ENCODE measurements around the gene NLRP1. TPM values are rescaled to one million over a fixed set of nuclear protein-coding genes. Genes with fewer than 3 reads are reported as not detected.

NLRP1 gene
- total and polyA plus RNA-seq, 2 experiments from 2014 or later: 102 to 103 TPM

DNA sequence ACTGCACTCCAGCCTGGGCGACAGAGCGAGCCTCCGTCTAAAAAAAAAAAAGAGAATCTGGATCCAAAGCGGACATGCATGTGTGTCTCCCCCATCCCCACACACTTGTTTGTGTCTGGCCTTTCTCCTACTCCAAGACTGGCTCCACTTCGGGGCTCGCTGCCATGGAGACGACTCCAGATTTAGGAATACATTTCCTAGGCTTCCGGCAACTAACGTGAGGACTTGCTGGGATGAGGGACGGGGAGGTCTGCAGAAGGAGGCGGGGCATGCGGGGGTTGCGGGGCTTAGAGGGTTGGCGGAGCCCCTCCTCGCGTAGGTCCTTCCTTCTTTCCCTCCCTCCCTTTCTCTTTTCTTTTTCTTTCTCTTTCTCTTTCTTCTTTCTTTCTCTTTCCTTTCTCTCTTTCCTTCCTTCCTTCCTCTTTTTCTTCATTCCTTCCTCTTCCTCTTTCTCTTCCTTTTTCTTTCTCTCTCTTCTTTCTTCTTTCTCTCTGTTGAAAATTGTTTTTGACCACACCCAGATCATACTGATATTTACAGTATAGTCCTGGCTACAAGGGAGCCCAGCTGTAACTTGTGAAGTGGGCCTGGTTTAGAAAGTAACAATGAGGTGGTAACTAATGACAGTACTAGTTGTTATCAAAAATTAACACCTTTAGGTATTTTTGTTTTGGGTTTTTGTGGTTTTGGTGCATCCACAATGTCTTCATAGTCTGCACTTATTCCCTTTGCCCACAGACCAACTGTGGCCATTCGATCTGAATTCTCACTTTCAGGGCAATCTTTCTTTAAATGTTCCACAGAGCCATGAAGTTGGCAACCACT, 72.7 kb downstream of the NLRP1 start:
- Histone ChIP-seq H3K4me1 (ENCODE audit: low read depth) (no peaks in the 10 kb centered on the region), H3K4me3 (no peak overlapping the region), H3K9me3 (ENCODE audit: low read depth) (no peaks in the 10 kb centered on the region), H3K36me3 (no peaks in the 10 kb centered on the region), H3K27me3 (no peaks in the 10 kb centered on the region), H3K27ac (no peak overlapping the region)
- peak in 1 of 2 donors; percentile 63 for DNase-seq (ENCODE audit: low read depth in 1 of 2, low spot score in 1 of 2)
- TF ChIP-seq, protein P1, sequence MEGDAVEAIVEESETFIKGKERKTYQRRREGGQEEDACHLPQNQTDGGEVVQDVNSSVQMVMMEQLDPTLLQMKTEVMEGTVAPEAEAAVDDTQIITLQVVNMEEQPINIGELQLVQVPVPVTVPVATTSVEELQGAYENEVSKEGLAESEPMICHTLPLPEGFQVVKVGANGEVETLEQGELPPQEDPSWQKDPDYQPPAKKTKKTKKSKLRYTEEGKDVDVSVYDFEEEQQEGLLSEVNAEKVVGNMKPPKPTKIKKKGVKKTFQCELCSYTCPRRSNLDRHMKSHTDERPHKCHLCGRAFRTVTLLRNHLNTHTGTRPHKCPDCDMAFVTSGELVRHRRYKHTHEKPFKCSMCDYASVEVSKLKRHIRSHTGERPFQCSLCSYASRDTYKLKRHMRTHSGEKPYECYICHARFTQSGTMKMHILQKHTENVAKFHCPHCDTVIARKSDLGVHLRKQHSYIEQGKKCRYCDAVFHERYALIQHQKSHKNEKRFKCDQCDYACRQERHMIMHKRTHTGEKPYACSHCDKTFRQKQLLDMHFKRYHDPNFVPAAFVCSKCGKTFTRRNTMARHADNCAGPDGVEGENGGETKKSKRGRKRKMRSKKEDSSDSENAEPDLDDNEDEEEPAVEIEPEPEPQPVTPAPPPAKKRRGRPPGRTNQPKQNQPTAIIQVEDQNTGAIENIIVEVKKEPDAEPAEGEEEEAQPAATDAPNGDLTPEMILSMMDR (IDR thresholded peaks at IDR 0.05; ENCODE audit: low read depth, low read length): no peak

DNA sequence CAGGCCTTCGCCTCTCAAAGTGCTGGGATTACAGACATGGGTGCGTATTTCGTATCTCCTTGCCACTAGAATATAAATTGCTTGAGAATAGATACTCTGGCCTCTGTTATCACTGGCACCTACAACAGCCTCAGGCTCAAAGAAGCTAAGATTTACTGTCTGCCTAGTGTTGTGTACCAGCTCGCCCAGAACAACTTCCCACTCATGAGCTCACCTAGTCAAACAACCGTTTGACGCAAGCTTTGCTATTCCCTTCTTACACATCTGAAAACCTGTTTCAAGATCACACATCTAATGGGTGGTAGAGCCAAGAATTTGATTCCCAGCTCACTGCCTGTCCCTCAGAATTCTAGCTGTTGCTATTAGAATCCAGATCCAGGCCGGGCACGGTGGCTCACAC, 73.5 kb downstream of the NLRP1 start:
- Histone ChIP-seq H3K27me3 (no peaks in the 10 kb centered on the region), H3K4me1 (ENCODE audit: low read depth) (no peaks in the 10 kb centered on the region), H3K27ac (no peak overlapping the region), H3K36me3 (no peaks in the 10 kb centered on the region), H3K4me3 (no peak overlapping the region), H3K9me3 (ENCODE audit: low read depth) (no peaks in the 10 kb centered on the region)
- TF ChIP-seq, protein P1 (IDR thresholded peaks at IDR 0.05; ENCODE audit: low read depth, low read length): no peak
- DNase-seq (ENCODE audit: low read depth in 1 of 2, low spot score in 1 of 2): no peak

DNA sequence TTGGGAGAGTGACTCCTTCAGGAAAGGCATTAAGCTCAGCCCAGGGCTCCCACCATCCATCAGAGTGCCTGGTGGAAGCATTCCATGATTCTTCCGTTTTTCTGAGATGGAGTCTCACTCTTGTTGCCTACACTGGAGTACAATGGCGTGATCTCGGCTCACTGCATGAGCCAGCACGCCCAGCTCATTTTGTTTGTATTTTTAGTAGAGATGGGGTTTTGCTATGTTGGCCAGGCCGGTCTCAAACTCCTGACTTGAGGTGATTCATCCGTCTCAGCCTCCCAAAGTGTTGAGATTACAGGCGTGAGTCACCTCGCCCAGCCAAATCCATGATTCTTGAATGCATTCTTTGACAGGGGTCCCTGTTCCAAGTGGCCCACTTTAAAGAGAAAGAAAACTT, 74.8 kb downstream of the NLRP1 start:
- no peaks in the 10 kb centered on the region for H3K4me1 ChIP-seq (ENCODE audit: low read depth)
- peak in 1 of 2 donors; percentile 40 for DNase-seq (ENCODE audit: low read depth in 1 of 2, low spot score in 1 of 2)
- no peaks in the 10 kb centered on the region for H3K9me3 ChIP-seq (ENCODE audit: low read depth)
- TF ChIP-seq, protein P1 (IDR thresholded peaks at IDR 0.05; ENCODE audit: low read depth, low read length): no peak
- no peaks in the 10 kb centered on the region for H3K36me3 ChIP-seq
- no peak overlapping the region for H3K4me3 ChIP-seq
- H3K27me3 ChIP-seq: no peaks in the 10 kb centered on the region
- no peak overlapping the region for H3K27ac ChIP-seq

DNA sequence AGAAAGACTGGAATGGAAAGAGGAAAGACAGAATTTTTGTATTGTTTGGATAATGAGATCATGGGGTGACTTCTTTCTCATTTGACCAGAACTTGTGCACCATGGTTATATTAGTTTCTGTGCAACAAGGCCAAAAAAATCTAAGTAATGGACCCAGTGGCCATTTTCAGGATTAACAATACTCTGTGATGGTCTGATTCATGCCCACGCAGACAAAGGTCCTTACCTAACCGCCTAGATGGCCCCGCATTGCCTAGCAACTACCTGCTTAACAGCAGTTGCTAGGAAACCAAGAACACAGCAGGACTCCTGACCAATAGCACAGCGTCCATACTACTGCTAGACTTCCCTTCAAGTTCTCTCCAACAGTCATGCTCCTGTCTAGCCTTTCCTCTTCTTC, 75.5 kb downstream of the NLRP1 start:
- TF ChIP-seq, protein P1 (IDR thresholded peaks at IDR 0.05; ENCODE audit: low read depth, low read length): no peak
- H3K4me1 ChIP-seq (ENCODE audit: low read depth): no peaks in the 10 kb centered on the region
- H3K27me3 ChIP-seq: no peaks in the 10 kb centered on the region
- H3K36me3 ChIP-seq: no peaks in the 10 kb centered on the region
- H3K9me3 ChIP-seq (ENCODE audit: low read depth): no peaks in the 10 kb centered on the region
- peak; percentile 27 to 38 for DNase-seq (ENCODE audit: low read depth in 1 of 2, low spot score in 1 of 2)
- H3K4me3 ChIP-seq: no peak overlapping the region
- H3K27ac ChIP-seq: no peak overlapping the region

DNA sequence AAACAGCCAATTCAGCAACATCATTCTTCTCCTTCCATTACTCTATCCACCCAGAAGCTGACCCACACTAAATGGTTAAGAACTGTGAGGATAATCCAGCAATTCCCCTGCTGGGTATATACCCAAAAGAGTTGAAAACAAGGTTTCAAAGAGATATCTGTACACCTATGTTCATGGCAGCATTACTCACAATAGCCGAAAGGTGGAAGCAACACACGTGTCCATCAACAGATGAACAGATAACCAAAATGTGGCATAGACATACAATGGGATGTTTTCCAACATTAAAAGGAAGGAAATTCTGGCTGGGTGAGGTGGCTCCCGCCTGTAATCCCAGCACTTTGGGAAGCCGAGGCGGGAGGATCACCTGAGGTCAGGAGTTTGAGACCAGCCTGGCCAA, 78.0 kb downstream of the NLRP1 start:
- DNase-seq (ENCODE audit: low read depth in 1 of 2, low spot score in 1 of 2): no peak
- Histone ChIP-seq H3K4me1 (ENCODE audit: low read depth) (no peaks in the 10 kb centered on the region), H3K4me3 (no peak overlapping the region), H3K9me3 (ENCODE audit: low read depth) (no peaks in the 10 kb centered on the region), H3K27me3 (no peaks in the 10 kb centered on the region), H3K27ac (no peak overlapping the region), H3K36me3 (no peaks in the 10 kb centered on the region)
- TF ChIP-seq, protein P1 (IDR thresholded peaks at IDR 0.05; ENCODE audit: low read depth, low read length): no peak
